HepG2 (cell line): Measurements from ENCODE around the gene DDX54. TPM values are rescaled to one million over a fixed set of nuclear protein-coding genes. Genes with fewer than 3 reads are reported as not detected.

Experiments
- FOXP1 ChIP-seq, 2 experiments: fragments of 450-650 bp in 1 of 2; IDR thresholded peaks; 2 replicates each; pipeline ENCODE4 v1.6.1; 2017 to 2018; ENCODE audit warnings: antibody characterized with exemption in 1 of 2
- GZF1 ChIP-seq: sonication (generic); formaldehyde crosslinking; IDR thresholded peaks from 2 replicates; pipeline ENCODE4 v1.5.1; 2020; ENCODE audit warnings: mild to moderate bottlenecking, missing genetic modification reagents
- HCFC1 ChIP-seq: fragments of 150-350 bp; IDR thresholded peaks from 2 replicates; pipeline ENCODE4 v1.6.1; 2014; ENCODE audit warnings: low read depth, low read length
- HMG20A ChIP-seq: IDR thresholded peaks from 2 replicates; pipeline ENCODE4 v1.6.1; 2016; ENCODE audit warnings: borderline replicate concordance
- HMG20B ChIP-seq: conservative IDR thresholded peaks from 2 replicates; pipeline ENCODE4 v1.6.1; 2016; ENCODE audit warnings: missing genetic modification reagents, missing compliant biosample characterization
- KLF6 ChIP-seq: IDR thresholded peaks from 2 replicates; pipeline ENCODE4 v1.8.0; 2016; ENCODE audit warnings: missing biosample characterization, missing genetic modification reagents
- MTF1 ChIP-seq: sonication (generic); formaldehyde crosslinking; IDR thresholded peaks from 2 replicates; pipeline ENCODE4 v1.5.0; 2020; ENCODE audit warnings: missing genetic modification reagents
- PAXIP1 ChIP-seq: sonication (generic); formaldehyde crosslinking; conservative IDR thresholded peaks from 2 replicates; pipeline ENCODE4 v1.4.0; 2020; ENCODE audit warnings: mild to moderate bottlenecking, missing genetic modification reagents, moderate library complexity
- SKI ChIP-seq: fragments of 450-650 bp; IDR thresholded peaks from one replicate; pipeline ENCODE4 v1.6.1; 2018; ENCODE audit warnings: mild to moderate bottlenecking; ENCODE audit not compliant: partially characterized antibody
- SMC3 ChIP-seq: IDR thresholded peaks from 2 replicates; pipeline ENCODE4 v1.6.1; 2011; ENCODE audit warnings: low read length, improper control_type of control experiment
- SNAPC2 ChIP-seq: sonication (generic); formaldehyde crosslinking; IDR thresholded peaks from 2 replicates; pipeline ENCODE4 v1.8.1; 2022; ENCODE audit warnings: mild to moderate bottlenecking, missing genetic modification reagents
- SRSF1 ChIP-seq: fragments of 200-400 bp; formaldehyde crosslinking; optimal IDR thresholded peaks from 2 replicates; pipeline ENCODE3; 2017; ENCODE audit warnings: mild to moderate bottlenecking, low read depth, low read length, moderate library complexity
- ZMYM4 ChIP-seq: sonication (generic); formaldehyde crosslinking; IDR thresholded peaks from 2 replicates; pipeline ENCODE4 v1.8.1; 2023; ENCODE audit warnings: mild to moderate bottlenecking, missing genetic modification reagents
- ZNF260 ChIP-seq: sonication (generic); formaldehyde crosslinking; IDR thresholded peaks from 2 replicates; pipeline ENCODE4 v1.4.0; 2020; ENCODE audit warnings: missing genetic modification reagents, low read depth, mild to moderate bottlenecking, borderline replicate concordance
- ZNF264 ChIP-seq: sonication (generic); formaldehyde crosslinking; IDR thresholded peaks from 2 replicates; pipeline ENCODE4 v1.4.0; 2020; ENCODE audit warnings: missing genetic modification reagents
- ZNF354B ChIP-seq: sonication (generic); formaldehyde crosslinking; IDR thresholded peaks from 2 replicates; pipeline ENCODE4 v1.8.0; 2022; ENCODE audit warnings: mild to moderate bottlenecking, missing genetic modification reagents
- ZNF556 ChIP-seq: sonication (generic); formaldehyde crosslinking; IDR thresholded peaks from 2 replicates; pipeline ENCODE4 v1.4.0; 2020; ENCODE audit warnings: mild to moderate bottlenecking, missing genetic modification reagents, borderline replicate concordance
- ZNF761 ChIP-seq: sonication (generic); formaldehyde crosslinking; conservative IDR thresholded peaks from 2 replicates; pipeline ENCODE4 v1.4.0; 2020; ENCODE audit warnings: mild to moderate bottlenecking, missing genetic modification reagents
- ZNF770 ChIP-seq: sonication (generic); formaldehyde crosslinking; IDR thresholded peaks from 2 replicates; pipeline ENCODE4 v1.5.0; 2020; ENCODE audit warnings: mild to moderate bottlenecking, missing genetic modification reagents
- ZNF772 ChIP-seq: sonication (generic); formaldehyde crosslinking; IDR thresholded peaks from 2 replicates; pipeline ENCODE4 v1.5.0; 2020; ENCODE audit warnings: mild to moderate bottlenecking, missing genetic modification reagents
- polyA plus RNA-seq, 8 experiments: library from polyadenylated mRNA; depleted of rRNA in 3 of 8; stranded (reverse) in 7 of 8; unstranded in 1 of 8; fragments of >200 nt; fragmentation: Illumina TruSeq in 4 of 8; extraction: Trizol in 4 of 8; gene quantifications; 2 replicates each; pipeline versions ENCODE4 v1.2.1 to v1.2.3, GENCODE V29; 2011 to 2016; ENCODE audit warnings: low read depth in 4 of 8, missing spikeins in 1 of 8, mixed read lengths in 1 of 8; ENCODE audit not compliant: insufficient read depth in 1 of 8
- total RNA-seq, 5 experiments: library from RNA; depleted of rRNA; stranded (reverse); fragments of >200 nt; fragmentation: Illumina TruSeq; extraction: Trizol; gene quantifications; 2 replicates each; pipeline ENCODE4 v1.2.3, GENCODE V29; 2016; ENCODE audit warnings: low read depth in 1 of 5
- TF ChIP-seq, protein P1 (sequence below): sonication (generic); formaldehyde crosslinking; IDR thresholded peaks from 2 replicates; pipeline ENCODE4 v1.5.0; 2020; ENCODE audit warnings: missing genetic modification reagents

The DDX54 gene
- total and polyA plus RNA-seq, 2 of the 13 experiments (the other 11 are each of a cell fraction or from before 2014, with no cell fraction given) = 59.7 to 61.1 TPM

DNA sequence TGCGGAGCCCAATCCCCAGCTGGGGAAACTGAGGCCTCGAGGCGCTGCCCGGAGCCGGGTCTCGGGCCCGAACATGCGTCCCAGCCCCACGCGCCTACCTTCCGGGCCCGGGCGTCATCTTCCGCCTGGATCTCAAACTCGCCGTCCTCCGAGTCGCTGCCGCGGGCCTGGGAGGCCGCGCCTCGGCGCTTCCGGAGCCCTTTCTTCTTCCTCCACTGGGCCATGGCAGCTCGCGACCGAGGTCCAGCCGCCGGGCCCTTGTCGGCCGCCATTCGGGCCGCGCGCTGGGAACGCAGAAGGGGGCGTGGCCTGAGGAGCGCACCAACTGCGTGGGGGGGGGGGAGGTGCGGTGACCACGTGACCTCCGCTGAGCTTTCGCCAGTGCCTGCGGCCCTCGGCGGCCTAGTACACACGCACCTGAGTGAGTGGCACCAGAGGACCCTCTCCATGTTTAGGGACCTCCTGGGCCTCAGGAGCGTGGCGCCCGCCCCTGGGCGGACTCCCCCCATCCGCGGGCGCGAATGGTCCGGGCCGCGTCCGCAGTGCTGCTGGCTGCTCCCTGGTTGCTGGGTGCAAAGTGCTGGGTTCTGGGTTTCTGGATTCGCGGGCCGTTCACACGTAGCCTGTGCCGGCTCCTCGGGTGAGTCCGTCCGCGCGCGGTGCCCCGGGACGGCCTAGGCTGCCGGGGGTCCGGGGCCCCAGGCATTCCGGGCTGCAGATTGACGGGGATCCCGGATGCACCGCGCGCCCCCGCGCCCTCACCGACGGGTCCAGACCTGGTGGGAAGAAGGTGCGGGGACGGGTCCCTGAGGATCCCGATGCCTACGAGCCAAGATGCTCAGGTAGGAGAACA, at the start of gene DDX54, which contains the start of gene RITA1 (continued):
- TF ChIP-seq, protein P1, sequence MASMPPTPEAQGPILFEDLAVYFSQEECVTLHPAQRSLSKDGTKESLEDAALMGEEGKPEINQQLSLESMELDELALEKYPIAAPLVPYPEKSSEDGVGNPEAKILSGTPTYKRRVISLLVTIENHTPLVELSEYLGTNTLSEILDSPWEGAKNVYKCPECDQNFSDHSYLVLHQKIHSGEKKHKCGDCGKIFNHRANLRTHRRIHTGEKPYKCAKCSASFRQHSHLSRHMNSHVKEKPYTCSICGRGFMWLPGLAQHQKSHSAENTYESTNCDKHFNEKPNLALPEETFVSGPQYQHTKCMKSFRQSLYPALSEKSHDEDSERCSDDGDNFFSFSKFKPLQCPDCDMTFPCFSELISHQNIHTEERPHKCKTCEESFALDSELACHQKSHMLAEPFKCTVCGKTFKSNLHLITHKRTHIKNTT (CRISPR knock-in tag) = no peak
- TF ChIP-seq HMG20A (CRISPR knock-in tag) (no peak), ZNF556 (peak; percentile 86; the same call in 1 of the 2 replicates), ZNF772 (CRISPR knock-in tag) (no peak; the same call in 1 of the 2 replicates), HCFC1 (no peak), PAXIP1 (peak; percentile 73), GZF1 (CRISPR knock-in tag) (peak; percentile 88; the same call in 1 of the 2 replicates), ZNF264 (CRISPR knock-in tag) (no peak; the same call in none of the 2 replicates), ZNF770 (CRISPR knock-in tag) (no peak; the same call in 1 of the 2 replicates), MTF1 (CRISPR knock-in tag) (peak; percentile 3; the same call in 1 of the 2 replicates), ZNF761 (CRISPR knock-in tag) (peak; percentile 91; the same call in 1 of the 2 replicates), SKI (peak; percentile 24), ZNF260 (CRISPR knock-in tag) (no peak), HMG20B (CRISPR knock-in tag) (peak; percentile 54; the same call in 1 of the 2 replicates), SRSF1 (no peak), SMC3 (no peak), KLF6 (CRISPR knock-in tag) (no peak), SNAPC2 (CRISPR knock-in tag) (peak; percentile 59; the same call in 1 of the 2 replicates), FOXP1 (IDR thresholded peaks at IDR 0.05) (no peak), FOXP1 (CRISPR knock-in tag; IDR thresholded peaks at IDR 0.05) (no peak), ZMYM4 (CRISPR knock-in tag) (peak; percentile 78), ZNF354B (CRISPR knock-in tag) (no peak)
